Brain microvascular endothelial cell (primary cell): Measurements from ENCODE around the gene PIANP.
"Not testable (repeated sequence)": the region's sequence is repeated elsewhere in the genome, so short reads cannot be mapped to it uniquely, and the experiment has no call there.

Source experiments
- DNase-seq: peaks from one replicate; pipeline ENCODE4 v3.0.0-alpha.2; 2020
- H3K27ac ChIP-seq: fragments of 250-450 bp; sonication (Bioruptor Pico); 2 replicates; pipeline ENCODE4 v1.5.1; 2020; ENCODE audit warnings: mild to moderate bottlenecking, moderate library complexity
- H3K27me3 ChIP-seq: fragments of 250-450 bp; sonication (Bioruptor Pico); replicated peaks from 2 replicates; pipeline ENCODE4 v1.5.1; 2020; ENCODE audit warnings: mild to moderate bottlenecking
- H3K36me3 ChIP-seq: fragments of 250-450 bp; sonication (Bioruptor Pico); replicated peaks from 2 replicates; pipeline ENCODE4 v1.5.1; 2020; ENCODE audit warnings: mild to moderate bottlenecking
- H3K4me3 ChIP-seq: 2 replicates; pipeline ENCODE4 v1.5.1; 2011; ENCODE audit warnings: low read depth, mild to moderate bottlenecking, control low read depth, low read length, moderate library complexity
- in situ Hi-C: cut with HindIII; loops from 2 replicates; pipeline ENCODE4 v1.10.0; 2017; ENCODE audit warnings: low sequenced_read_pairs, low pct_ligation_motif_present
- TF ChIP-seq, protein P1 (sequence below): IDR thresholded peaks from 2 replicates; pipeline ENCODE4 v1.5.1; 2011; ENCODE audit warnings: low read depth, mild to moderate bottlenecking, moderate library complexity, low read length, control low read depth, inconsistent platforms; ENCODE audit errors: missing control alignments

Gene PIANP

DNA sequence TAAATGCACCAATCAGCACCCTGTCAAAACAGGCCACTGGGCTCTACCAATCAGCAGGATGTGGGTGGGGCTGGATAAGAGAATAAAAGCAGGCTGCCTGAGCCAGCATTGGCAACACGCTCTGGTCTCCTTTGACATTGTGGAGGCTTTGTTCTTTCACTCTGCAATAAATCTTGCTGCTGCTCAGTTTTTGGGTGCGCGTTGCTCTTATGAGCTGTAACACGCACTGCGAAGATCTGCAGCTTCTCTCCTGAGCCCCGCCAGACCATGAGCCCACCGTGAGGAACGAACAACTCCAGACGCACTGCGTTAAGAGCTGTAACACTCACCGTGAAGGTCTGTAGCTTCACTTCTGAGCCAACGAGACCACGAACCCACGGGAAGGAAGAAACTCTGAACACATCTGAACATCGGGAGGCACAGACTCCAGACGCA is 8.4 kb upstream of the PIANP start:
- no peak for DNase-seq
- TF ChIP-seq, protein P1, sequence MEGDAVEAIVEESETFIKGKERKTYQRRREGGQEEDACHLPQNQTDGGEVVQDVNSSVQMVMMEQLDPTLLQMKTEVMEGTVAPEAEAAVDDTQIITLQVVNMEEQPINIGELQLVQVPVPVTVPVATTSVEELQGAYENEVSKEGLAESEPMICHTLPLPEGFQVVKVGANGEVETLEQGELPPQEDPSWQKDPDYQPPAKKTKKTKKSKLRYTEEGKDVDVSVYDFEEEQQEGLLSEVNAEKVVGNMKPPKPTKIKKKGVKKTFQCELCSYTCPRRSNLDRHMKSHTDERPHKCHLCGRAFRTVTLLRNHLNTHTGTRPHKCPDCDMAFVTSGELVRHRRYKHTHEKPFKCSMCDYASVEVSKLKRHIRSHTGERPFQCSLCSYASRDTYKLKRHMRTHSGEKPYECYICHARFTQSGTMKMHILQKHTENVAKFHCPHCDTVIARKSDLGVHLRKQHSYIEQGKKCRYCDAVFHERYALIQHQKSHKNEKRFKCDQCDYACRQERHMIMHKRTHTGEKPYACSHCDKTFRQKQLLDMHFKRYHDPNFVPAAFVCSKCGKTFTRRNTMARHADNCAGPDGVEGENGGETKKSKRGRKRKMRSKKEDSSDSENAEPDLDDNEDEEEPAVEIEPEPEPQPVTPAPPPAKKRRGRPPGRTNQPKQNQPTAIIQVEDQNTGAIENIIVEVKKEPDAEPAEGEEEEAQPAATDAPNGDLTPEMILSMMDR = no peak
- H3K27ac ChIP-seq = no peak overlapping the region
- H3K4me3 ChIP-seq = no peak overlapping the region
- in situ Hi-C loops = no loop called here
- no peaks in the 10 kb centered on the region for H3K36me3 ChIP-seq
- no peaks in the 10 kb centered on the region for H3K27me3 ChIP-seq

GRCh38 chr12:6708351-6708750 is 7.7 kb upstream of the PIANP start:
- H3K27ac ChIP-seq, H3K27me3 ChIP-seq: not testable (repeated sequence)

DNA sequence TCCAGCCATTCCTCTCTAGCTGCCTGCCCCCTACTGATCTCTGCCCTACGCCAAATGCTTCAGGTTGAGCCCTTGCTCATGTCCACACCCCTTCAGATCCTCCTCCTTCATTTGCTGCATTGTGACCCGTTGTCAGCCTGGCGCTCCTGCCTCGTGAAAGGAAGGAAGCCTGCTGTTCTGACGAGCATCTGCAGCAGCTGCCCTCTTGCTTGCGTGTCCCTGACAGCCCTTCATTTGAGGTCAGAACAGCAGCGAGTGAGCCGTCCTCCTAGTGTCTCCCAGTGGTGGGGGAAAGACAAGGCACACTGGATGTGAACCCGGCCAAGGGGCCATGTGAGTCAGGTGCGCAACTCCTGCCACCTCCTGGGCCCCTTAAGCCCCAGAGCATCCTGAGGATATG is 3.0 kb upstream of the PIANP start:
- no peak overlapping the region for H3K4me3 ChIP-seq
- H3K36me3 ChIP-seq = no peaks in the 10 kb centered on the region
- DNase-seq = no peak
- H3K27ac ChIP-seq = no peak overlapping the region
- TF ChIP-seq, protein P1 = peak; percentile 1
- peaks cover 27% of the 10 kb centered on the region for H3K27me3 ChIP-seq
- in situ Hi-C loops = no loop called here

More at GRCh38 chr12:6708351-6708750, 7.7 kb upstream of the PIANP start:
- in situ Hi-C loops, DNase-seq, H3K4me3 ChIP-seq, H3K36me3 ChIP-seq: not testable (repeated sequence)

GRCh38 chr12:6701078-6701768 is 608 bp upstream of the PIANP start:
- peak overlapping the region; percentile 50 for H3K4me3 ChIP-seq
- TF ChIP-seq, protein P1 = no peak
- no peaks in the 10 kb centered on the region for H3K36me3 ChIP-seq
- in situ Hi-C loops = no loop called here
- no peak for DNase-seq
- H3K27me3 ChIP-seq = peaks cover 28% of the 10 kb centered on the region
- no peak overlapping the region for H3K27ac ChIP-seq

DNA sequence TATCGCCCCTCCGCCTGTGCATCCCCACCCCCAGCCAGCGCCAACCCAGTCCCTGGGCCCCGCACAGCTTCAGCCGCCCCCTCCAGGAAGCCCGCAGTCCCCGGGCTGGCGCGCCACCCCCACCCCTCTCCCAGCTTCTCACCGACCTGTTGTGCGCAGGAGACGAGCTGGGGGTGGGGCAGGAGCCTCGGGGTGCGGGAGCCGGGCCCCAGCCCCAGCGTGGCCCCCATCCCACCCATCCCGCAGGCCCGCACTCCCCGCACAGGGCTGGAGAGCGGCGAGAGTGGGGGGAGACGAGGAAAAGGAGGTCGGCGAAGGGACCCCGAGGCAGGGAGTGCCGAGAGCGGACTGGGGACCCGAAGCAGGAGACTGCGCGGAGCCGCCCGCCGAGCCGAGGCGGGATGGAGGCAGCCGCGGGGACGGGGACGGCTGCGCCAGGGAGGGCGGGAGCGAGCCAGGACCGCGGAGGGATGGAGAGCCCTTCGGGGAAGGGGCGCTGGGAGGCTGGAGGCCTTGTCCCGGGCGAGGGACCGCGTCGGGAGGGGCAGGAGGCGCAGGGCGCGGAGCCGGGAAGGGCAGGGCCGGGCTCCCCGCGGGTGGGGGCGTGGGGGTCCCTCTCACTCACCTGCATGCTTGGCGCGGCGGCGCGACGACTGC is 498 bp downstream of the PIANP start:
- H3K27me3 ChIP-seq = peaks cover 28% of the 10 kb centered on the region
- TF ChIP-seq, protein P1 = no peak
- no peaks in the 10 kb centered on the region for H3K36me3 ChIP-seq
- peak overlapping the region; percentile 55 for H3K4me3 ChIP-seq
- DNase-seq = no peak
- H3K27ac ChIP-seq = no peak overlapping the region
- in situ Hi-C loops = no loop called here

DNA sequence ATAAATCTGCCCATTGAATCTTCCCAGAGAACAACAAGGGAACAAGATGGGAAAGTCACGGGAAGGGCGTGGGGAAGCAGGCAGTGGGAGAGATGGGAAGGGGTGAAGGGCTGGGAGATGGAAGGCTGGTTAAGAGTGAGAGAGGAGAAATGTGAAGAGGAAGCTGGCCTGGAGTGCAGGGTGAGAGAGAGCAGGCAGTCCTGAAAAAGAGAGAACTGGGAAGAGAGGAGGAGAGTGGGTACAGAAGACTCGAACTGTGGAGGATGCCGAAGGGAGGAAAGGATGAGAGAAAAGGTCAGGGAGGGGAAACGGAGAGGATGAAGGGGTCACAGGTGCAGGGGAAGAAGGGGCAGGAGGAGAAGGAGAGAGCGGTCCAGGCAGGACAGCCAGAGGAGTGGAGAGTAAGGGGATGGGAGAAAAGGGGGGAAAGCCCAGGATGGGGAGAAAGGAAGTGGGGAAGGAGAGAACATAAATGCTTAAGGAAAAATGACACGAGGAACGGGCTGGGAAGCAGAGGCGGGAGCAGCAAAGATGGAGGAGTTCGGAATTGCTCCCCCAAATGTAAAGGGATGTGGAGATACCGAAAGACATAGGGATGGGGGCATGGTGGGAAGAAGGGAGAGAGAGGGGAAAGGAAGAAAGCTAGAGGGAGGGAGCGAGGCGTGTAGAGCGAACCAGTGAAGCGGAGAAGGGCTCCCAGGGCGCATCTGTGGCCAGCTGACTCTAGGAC is 1.2 kb downstream of the PIANP start:
- TF ChIP-seq, protein P1 = no peak

More for the DNA sequence above, 1.2 kb downstream of the PIANP start:
- DNase-seq = no peak
- Histone ChIP-seq H3K36me3 (no peaks in the 10 kb centered on the region), H3K27ac (no peak overlapping the region), H3K27me3 (peaks cover 28% of the 10 kb centered on the region), H3K4me3 (peak overlapping the region; percentile 55)
- in situ Hi-C loops = no loop called here
